A549 (cell line): ENCODE results near the gene RYR1.

Source experiments
- CEBPB ChIP-seq, 2 experiments: fragments of >200 bp in 1 of 2; sonication (Bioruptor Twin) in 1 of 2; formaldehyde crosslinking in 1 of 2; IDR thresholded peaks; 2 replicates each; pipeline ENCODE4 v1.6.1; 2012 to 2016
- CHD2 ChIP-seq: fragments of 150-350 bp; IDR thresholded peaks from 2 replicates; pipeline ENCODE4 v1.6.1; 2014; ENCODE audit warnings: low read length; ENCODE audit not compliant: partially characterized antibody
- CTCF ChIP-seq: fragments of >200 bp; sonication (Bioruptor Twin); formaldehyde crosslinking; IDR thresholded peaks from 3 replicates; pipeline ENCODE4 v1.5.1; 2016
- MAZ ChIP-seq: fragments of 150-350 bp; IDR thresholded peaks from 2 replicates; pipeline ENCODE4 v1.6.1; 2014; ENCODE audit warnings: antibody characterized with exemption, low read depth, low read length, borderline replicate concordance
- POLR2A ChIP-seq: IDR thresholded peaks from 2 replicates; pipeline ENCODE4 v1.6.1; 2012; ENCODE audit warnings: mild to moderate bottlenecking, low read length
- RFX5 ChIP-seq: fragments of 450-650 bp; IDR thresholded peaks from 2 replicates; pipeline ENCODE4 v1.7.1; 2014; ENCODE audit warnings: antibody characterized with exemption, mild to moderate bottlenecking, moderate library complexity

GRCh38 chr19:38437917-38438316 is 4.4 kb downstream of the RYR1 start:
- TF ChIP-seq CEBPB (IDR thresholded peaks at IDR 0.05), result no peak
- TF ChIP-seq MAZ, result no peak
- no peak for TF ChIP-seq RFX5
- TF ChIP-seq CHD2, result no peak
- TF ChIP-seq CTCF, result no peak
- TF ChIP-seq POLR2A, result no peak
